Measurements from ENCODE around the gene NUMB.
"Not testable (repeated sequence)": the region's sequence is repeated elsewhere in the genome, so short reads cannot be mapped to it uniquely, and the experiment has no call there.

The NUMB gene

GRCh38 chr14:73422515-73422914 is 35.8 kb downstream of the NUMB start:
- Histone ChIP-seq H4K20me1 (ENCODE audit: insufficient read depth, low read length) (no peaks in the 10 kb centered on the region; the same call in 1 of the 2 replicates), H3K36me3 (ENCODE audit: insufficient read depth, low read length) (0 out of 2 replicates have a peak, but pooled peaks cover 5% of the 10 kb centered on the region), H3K27me3 (ENCODE audit: insufficient read depth, low read length, poor library complexity) (no peaks in the 10 kb centered on the region), H3K79me2 (ENCODE audit: insufficient read depth, low read length) (peaks cover 67% of the 10 kb centered on the region), H3K9ac (ENCODE audit: low read depth, low read length) (no peak overlapping the region), H3K4me2 (ENCODE audit: insufficient read depth, low read length) (no peak overlapping the region), H3K9me3 (ENCODE audit: insufficient read depth, low read length, severe bottlenecking) (no peaks in the 10 kb centered on the region), H3K4me3 (ENCODE audit: low read depth in 1 of 2, low read length in 2 of 2) (no peak overlapping the region), H3K4me1 (ENCODE audit: insufficient read depth, low read length) (no peaks in the 10 kb centered on the region), H2AFZ (ENCODE audit: low read depth, low read length) (no peak overlapping the region), H3K27ac (ENCODE audit: low read length) (no peak overlapping the region)
- no peak for DNase-seq
- TF ChIP-seq EZH2 (IDR thresholded peaks at IDR 0.05; ENCODE audit: borderline replicate concordance, low read depth, low read length, severe bottlenecking) (no peak), CTCF (IDR thresholded peaks at IDR 0.05; ENCODE audit: borderline replicate concordance, extremely low read depth, low read length, poor library complexity, severe bottlenecking) (no peak)
- no peak for ATAC-seq (ENCODE audit: insufficient read depth, low read depth)

- H2AFZ ChIP-seq (ENCODE audit: low read depth, low read length): no peak overlapping the region
- 0 out of 2 replicates have a peak, but pooled peaks cover 5% of the 10 kb centered on the region for H3K36me3 ChIP-seq (ENCODE audit: insufficient read depth, low read length)
- no peak for DNase-seq
- H3K27ac ChIP-seq (ENCODE audit: low read length): no peak overlapping the region
- TF ChIP-seq EZH2 (IDR thresholded peaks at IDR 0.05; ENCODE audit: borderline replicate concordance, low read depth, low read length, severe bottlenecking) (no peak), CTCF (IDR thresholded peaks at IDR 0.05; ENCODE audit: borderline replicate concordance, extremely low read depth, low read length, poor library complexity, severe bottlenecking) (no peak)
- H3K27me3 ChIP-seq (ENCODE audit: insufficient read depth, low read length, poor library complexity): no peaks in the 10 kb centered on the region
- no peaks in the 10 kb centered on the region for H3K4me1 ChIP-seq (ENCODE audit: insufficient read depth, low read length)
- no peak overlapping the region for H3K4me2 ChIP-seq (ENCODE audit: insufficient read depth, low read length)
- H4K20me1 ChIP-seq (ENCODE audit: insufficient read depth, low read length): no peaks in the 10 kb centered on the region; the same call in 1 of the 2 replicates
- no peak overlapping the region for H3K9ac ChIP-seq (ENCODE audit: low read depth, low read length)
- H3K9me3 ChIP-seq (ENCODE audit: insufficient read depth, low read length, severe bottlenecking): no peaks in the 10 kb centered on the region
- peaks cover 63% of the 10 kb centered on the region for H3K79me2 ChIP-seq (ENCODE audit: insufficient read depth, low read length)
- no peak overlapping the region for H3K4me3 ChIP-seq (ENCODE audit: low read depth in 1 of 2, low read length in 2 of 2)
- ATAC-seq (ENCODE audit: insufficient read depth, low read depth): no peak
These were observed 40.1 kb downstream of the NUMB start for GRCh38 chr14:73418227-73418626.

DNA sequence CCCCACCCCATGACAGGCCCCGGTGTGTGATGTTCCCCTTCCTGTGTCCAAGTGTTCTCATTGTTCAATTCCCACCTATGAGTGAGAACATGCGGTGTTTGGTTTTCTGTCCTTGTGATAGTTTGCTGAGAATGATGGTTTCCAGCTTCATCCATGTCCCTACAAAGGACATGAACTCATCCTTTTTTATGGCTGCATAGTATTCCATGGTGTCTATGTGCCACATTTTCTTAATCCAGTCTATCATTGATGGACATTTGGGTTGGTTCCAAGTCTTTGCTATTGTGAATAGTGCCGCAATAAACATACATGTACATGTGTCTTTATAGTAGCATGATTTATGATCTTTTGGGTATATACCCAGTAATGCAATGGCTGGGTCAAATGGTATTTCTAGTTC is 52.1 kb downstream of the NUMB start:
- ATAC-seq (ENCODE audit: insufficient read depth, low read depth); H3K27me3 ChIP-seq (ENCODE audit: insufficient read depth, low read length, poor library complexity); H3K27ac ChIP-seq (ENCODE audit: low read length); H4K20me1 ChIP-seq (ENCODE audit: insufficient read depth, low read length); H3K9me3 ChIP-seq (ENCODE audit: insufficient read depth, low read length, severe bottlenecking); H2AFZ ChIP-seq (ENCODE audit: low read depth, low read length); H3K4me1 ChIP-seq (ENCODE audit: insufficient read depth, low read length); DNase-seq; H3K4me3 ChIP-seq (ENCODE audit: low read depth in 1 of 2, low read length in 2 of 2); H3K9ac ChIP-seq (ENCODE audit: low read depth, low read length); H3K4me2 ChIP-seq (ENCODE audit: insufficient read depth, low read length): not testable (repeated sequence)
- peaks cover 16% of the 10 kb centered on the region for H3K36me3 ChIP-seq (ENCODE audit: insufficient read depth, low read length)
- H3K79me2 ChIP-seq (ENCODE audit: insufficient read depth, low read length): peaks cover 12% of the 10 kb centered on the region

- Histone ChIP-seq H3K79me2 (ENCODE audit: insufficient read depth, low read length) (peaks cover 10% of the 10 kb centered on the region), H3K27ac (ENCODE audit: low read length) (no peak overlapping the region), H2AFZ (ENCODE audit: low read depth, low read length) (no peak overlapping the region), H3K36me3 (ENCODE audit: insufficient read depth, low read length) (peaks cover 7% of the 10 kb centered on the region), H3K27me3 (ENCODE audit: insufficient read depth, low read length, poor library complexity) (no peaks in the 10 kb centered on the region), H3K4me2 (ENCODE audit: insufficient read depth, low read length) (no peak overlapping the region), H3K4me1 (ENCODE audit: insufficient read depth, low read length) (no peaks in the 10 kb centered on the region), H3K4me3 (ENCODE audit: low read depth in 1 of 2, low read length in 2 of 2) (no peak overlapping the region), H4K20me1 (ENCODE audit: insufficient read depth, low read length) (no peaks in the 10 kb centered on the region), H3K9me3 (ENCODE audit: insufficient read depth, low read length, severe bottlenecking) (no peaks in the 10 kb centered on the region), H3K9ac (ENCODE audit: low read depth, low read length) (no peak overlapping the region)
- DNase-seq (no peak), ATAC-seq (ENCODE audit: insufficient read depth, low read depth) (no peak)
- TF ChIP-seq EZH2 (IDR thresholded peaks at IDR 0.05; ENCODE audit: borderline replicate concordance, low read depth, low read length, severe bottlenecking) (no peak), CTCF (IDR thresholded peaks at IDR 0.05; ENCODE audit: borderline replicate concordance, extremely low read depth, low read length, poor library complexity, severe bottlenecking) (no peak)
These were observed 55.1 kb downstream of the NUMB start for GRCh38 chr14:73403181-73403752.
